GM19238 (cell line): Measurements from ENCODE around the gene BMF.

Experiments
- DNase-seq: peaks from one replicate; pipeline ENCODE4 v3.0.0; 2011; ENCODE audit warnings: low spot score; ENCODE audit not compliant: insufficient read length

Gene BMF

GRCh38 chr15:40050788-40051470 is 57.8 kb downstream of the BMF start:
- DNase-seq: no peak

- DNase-seq: no peak
Observed at GRCh38 chr15:40048926-40049475, 59.7 kb downstream of the BMF start.

- DNase-seq: peak; percentile 60
Observed at GRCh38 chr15:40048211-40048792, 60.4 kb downstream of the BMF start.

- peak; percentile 74 for DNase-seq
Observed at GRCh38 chr15:40047415-40048210, 61.1 kb downstream of the BMF start.

- no peak for DNase-seq
Observed at GRCh38 chr15:40046721-40047414, 61.8 kb downstream of the BMF start.

GRCh38 chr15:40045572-40046217 is 63.0 kb downstream of the BMF start:
- DNase-seq: no peak

- DNase-seq: peak; percentile 82
Observed at GRCh38 chr15:40044717-40045571, 63.7 kb downstream of the BMF start.

GRCh38 chr15:40043927-40044716 is 64.6 kb downstream of the BMF start:
- DNase-seq: no peak

- no peak for DNase-seq
Observed at GRCh38 chr15:40042791-40043320, 65.8 kb downstream of the BMF start.

GRCh38 chr15:40040770-40041169 is 67.9 kb downstream of the BMF start:
- no peak for DNase-seq

- DNase-seq: no peak
Observed at GRCh38 chr15:40040293-40040635, 68.4 kb downstream of the BMF start.

- peak; percentile 86 for DNase-seq
Observed at GRCh38 chr15:40038638-40039543, 69.8 kb downstream of the BMF start, which contains the start of gene SRP14. Gene SRP14, minus strand, starts transcription at chr15:40039181. Its CDS starts 65 bp downstream, at chr15:40039116.

- no peak for DNase-seq
Observed at GRCh38 chr15:40038275-40038637, 70.4 kb downstream of the BMF start.
